Effector memory CD4-positive, alpha-beta T cell (primary cell): ENCODE data around the gene SLC1A7.

Experiments
- DNase-seq, 3 donors: peaks; one replicate each; pipeline ENCODE4 v3.0.0-alpha.2; 2020
- H3K27ac ChIP-seq: 2 replicates; pipeline ENCODE4 v1.7.0; 2013; ENCODE audit warnings: mild to moderate bottlenecking, low read length, moderate library complexity; ENCODE audit not compliant: insufficient read depth, poor library complexity, severe bottlenecking
- H3K27me3 ChIP-seq: replicated peaks from 2 replicates; pipeline ENCODE4 v1.7.0; 2013; ENCODE audit warnings: mild to moderate bottlenecking, low read length; ENCODE audit not compliant: insufficient read depth, control insufficient read depth, poor library complexity, severe bottlenecking
- H3K36me3 ChIP-seq: 2 replicates; pipeline ENCODE4 v1.7.0; 2013; ENCODE audit warnings: mild to moderate bottlenecking, low read length, moderate library complexity; ENCODE audit not compliant: control insufficient read depth, insufficient read depth
- H3K4me1 ChIP-seq: 2 replicates; pipeline ENCODE4 v1.7.0; 2013; ENCODE audit warnings: low read length, mild to moderate bottlenecking; ENCODE audit not compliant: control insufficient read depth, insufficient read depth, poor library complexity, severe bottlenecking
- H3K4me3 ChIP-seq: 2 replicates; pipeline ENCODE4 v1.7.0; 2013; ENCODE audit warnings: low read length, low read depth, mild to moderate bottlenecking; ENCODE audit not compliant: insufficient read depth, poor library complexity, severe bottlenecking
- H3K9me3 ChIP-seq: 2 replicates; pipeline ENCODE4 v1.7.0; 2013; ENCODE audit warnings: mild to moderate bottlenecking, low read length, moderate library complexity; ENCODE audit not compliant: control insufficient read depth

Gene SLC1A7

DNA sequence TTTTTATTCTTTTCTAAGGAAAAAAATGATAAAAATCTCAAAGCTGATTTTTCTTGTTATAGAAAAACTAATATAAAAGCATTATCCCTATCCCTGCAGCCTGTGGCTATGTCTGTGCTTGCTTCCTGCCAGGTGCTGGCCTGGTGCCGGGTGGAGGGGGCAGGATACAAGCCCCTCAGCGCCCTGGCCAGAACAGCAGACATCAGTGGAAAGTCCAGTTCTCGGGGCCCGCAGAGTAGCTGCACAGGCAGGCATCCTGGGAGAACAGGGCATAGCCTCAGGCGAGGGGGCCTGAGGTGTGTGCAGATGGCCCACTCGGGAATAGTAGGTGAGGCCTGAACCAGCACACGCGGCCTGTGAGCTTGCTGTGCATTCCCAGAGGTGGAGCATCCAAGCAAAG, 57.0 kb downstream of the SLC1A7 start:
- H3K9me3 ChIP-seq: no peaks in the 10 kb centered on the region
- no peak for DNase-seq
- no peaks in the 10 kb centered on the region for H3K36me3 ChIP-seq
- no peak overlapping the region for H3K27ac ChIP-seq
- H3K4me3 ChIP-seq: no peak overlapping the region
- H3K27me3 ChIP-seq: no peaks in the 10 kb centered on the region
- H3K4me1 ChIP-seq: no peaks in the 10 kb centered on the region

DNA sequence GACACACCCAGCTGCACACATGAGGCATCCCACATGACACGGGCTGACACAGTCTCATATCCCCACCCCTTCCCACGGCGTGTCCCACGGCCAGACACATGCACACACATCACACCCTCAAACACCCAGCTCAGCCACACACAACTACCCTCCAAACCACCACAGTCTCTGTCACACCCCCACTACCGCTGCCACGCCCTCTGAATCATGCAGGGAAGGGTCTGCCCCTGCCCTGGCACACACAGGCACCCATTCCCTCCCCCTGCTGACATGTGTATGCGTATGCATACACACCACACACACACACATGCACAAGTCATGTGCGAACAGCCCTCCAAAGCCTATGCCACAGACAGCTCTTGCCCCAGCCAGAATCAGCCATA, 57.9 kb downstream of the SLC1A7 start:
- Histone ChIP-seq H3K9me3 (no peaks in the 10 kb centered on the region), H3K4me3 (no peak overlapping the region), H3K4me1 (no peaks in the 10 kb centered on the region), H3K27me3 (no peaks in the 10 kb centered on the region), H3K27ac (no peak overlapping the region), H3K36me3 (no peaks in the 10 kb centered on the region)
- no peak for DNase-seq

DNA sequence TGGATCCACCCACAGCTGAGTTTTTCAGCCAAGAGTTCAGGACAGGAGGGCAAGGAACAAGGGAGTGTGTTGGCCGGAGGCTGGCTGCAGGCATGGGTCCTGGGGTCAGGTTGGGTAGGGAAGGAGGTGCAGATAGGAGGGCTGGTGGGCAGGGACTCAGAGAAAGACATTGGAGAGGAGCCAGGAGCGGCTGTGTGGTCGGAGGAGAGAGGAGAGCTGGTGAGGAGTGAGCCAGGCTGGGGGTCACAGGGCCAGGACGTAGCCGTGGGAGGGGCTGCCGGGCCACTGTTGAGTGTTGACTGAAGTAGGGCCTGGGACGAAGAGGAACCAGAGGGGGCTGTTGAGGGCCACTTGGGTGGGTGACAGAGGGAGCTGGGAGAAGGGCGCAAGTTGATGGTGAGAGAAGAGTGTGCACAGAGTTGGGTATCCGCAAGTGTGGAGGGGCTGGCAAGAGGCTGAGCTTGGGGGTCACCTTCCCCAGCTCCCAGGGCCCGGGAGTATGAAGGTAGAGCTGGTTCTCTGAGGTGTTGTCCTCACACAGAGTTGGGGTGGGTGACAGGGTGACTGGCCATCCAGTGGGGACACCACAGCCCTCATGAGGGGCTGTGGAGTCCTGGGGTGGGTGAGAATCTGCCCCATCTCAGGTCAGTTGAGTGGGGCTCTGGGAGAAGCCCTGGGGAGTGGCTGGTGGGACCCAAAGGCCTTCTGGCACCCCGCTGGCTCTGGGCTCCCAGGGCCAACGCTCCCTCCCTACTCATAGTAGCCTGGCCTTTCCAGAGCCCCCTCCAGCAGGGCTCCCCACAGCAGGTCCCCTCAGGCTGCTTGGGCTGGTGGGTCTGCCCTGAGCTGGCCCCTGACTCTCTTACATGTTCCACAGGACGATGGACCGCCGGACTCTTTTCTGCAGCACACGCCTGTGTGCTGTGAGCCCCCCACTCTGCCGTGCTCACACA, 58.5 kb downstream of the SLC1A7 start:
- no peaks in the 10 kb centered on the region for H3K27me3 ChIP-seq
- H3K4me3 ChIP-seq: no peak overlapping the region
- DNase-seq: no peak
- H3K36me3 ChIP-seq: no peaks in the 10 kb centered on the region
- no peaks in the 10 kb centered on the region for H3K4me1 ChIP-seq
- no peak overlapping the region for H3K27ac ChIP-seq
- H3K9me3 ChIP-seq: no peaks in the 10 kb centered on the region

DNA sequence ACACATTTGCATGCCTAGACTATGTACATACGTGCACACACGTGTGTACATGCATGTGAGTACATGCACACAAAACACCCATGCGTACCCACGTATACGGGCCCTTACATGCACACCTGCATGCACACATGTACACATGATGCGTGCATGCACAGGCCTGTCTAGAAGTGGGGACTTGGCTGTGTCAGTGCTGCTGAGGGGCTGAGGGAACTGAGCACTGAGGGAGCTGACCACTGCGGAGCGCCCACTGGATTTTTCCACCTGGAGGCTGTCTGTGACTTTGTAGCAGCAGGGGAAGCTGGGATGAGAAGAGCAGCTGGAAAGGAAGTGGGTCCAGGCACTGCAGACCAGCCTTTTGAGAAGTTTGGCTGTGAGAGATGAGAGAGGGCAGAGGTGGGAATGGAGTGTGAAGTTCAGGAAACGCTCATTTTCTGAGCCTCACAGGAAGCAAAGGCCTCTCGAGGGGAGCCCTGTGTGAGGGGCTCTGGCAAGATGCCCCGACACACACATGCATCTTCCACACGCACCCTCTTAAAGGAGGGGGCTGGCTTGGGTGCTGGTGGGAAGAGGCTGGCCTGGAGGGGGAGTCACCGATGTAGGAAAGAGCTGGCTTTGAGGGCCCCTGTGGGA, 59.5 kb downstream of the SLC1A7 start:
- H3K36me3 ChIP-seq: no peaks in the 10 kb centered on the region
- H3K4me1 ChIP-seq: no peaks in the 10 kb centered on the region
- H3K27ac ChIP-seq: no peak overlapping the region
- no peaks in the 10 kb centered on the region for H3K9me3 ChIP-seq
- DNase-seq: no peak
- no peaks in the 10 kb centered on the region for H3K27me3 ChIP-seq
- no peak overlapping the region for H3K4me3 ChIP-seq

DNA sequence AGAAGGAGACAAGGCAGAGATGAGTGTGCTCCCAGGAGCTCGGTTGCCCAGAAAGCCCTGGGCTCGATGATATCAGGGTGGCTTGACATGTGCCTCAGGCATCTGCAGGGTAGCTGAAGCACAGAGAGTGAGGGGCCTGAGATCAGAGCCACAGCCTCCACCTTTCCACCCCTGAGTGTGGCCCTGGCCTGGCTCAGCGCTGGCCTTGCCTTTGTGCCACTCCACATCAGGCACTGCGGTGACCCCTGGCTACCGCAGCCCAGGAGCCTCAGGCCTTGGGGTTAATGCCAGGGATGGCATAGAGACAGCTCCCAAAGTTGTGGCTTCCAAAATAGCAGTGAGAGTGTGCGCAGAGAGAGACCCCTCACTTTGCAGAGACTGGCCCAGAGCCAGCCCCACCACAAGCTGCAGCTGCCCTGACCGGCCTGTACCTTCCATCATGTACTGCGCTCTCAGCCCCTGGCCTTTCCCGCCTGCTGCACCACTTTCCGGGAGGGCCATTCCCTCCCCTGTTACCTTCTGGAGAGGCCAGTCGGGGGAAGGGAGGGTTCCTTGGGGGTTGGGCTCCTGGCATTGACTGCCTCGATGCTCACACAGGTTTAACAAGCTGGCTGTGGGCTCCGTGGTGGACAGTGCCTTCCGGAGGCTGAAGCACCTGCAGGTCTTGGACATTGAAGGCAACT, 60.9 kb downstream of the SLC1A7 start:
- H3K27ac ChIP-seq: no peak overlapping the region
- DNase-seq: no peak
- H3K4me1 ChIP-seq: no peaks in the 10 kb centered on the region
- H3K4me3 ChIP-seq: no peak overlapping the region
- no peaks in the 10 kb centered on the region for H3K36me3 ChIP-seq
- H3K27me3 ChIP-seq: no peaks in the 10 kb centered on the region
- no peaks in the 10 kb centered on the region for H3K9me3 ChIP-seq

DNA sequence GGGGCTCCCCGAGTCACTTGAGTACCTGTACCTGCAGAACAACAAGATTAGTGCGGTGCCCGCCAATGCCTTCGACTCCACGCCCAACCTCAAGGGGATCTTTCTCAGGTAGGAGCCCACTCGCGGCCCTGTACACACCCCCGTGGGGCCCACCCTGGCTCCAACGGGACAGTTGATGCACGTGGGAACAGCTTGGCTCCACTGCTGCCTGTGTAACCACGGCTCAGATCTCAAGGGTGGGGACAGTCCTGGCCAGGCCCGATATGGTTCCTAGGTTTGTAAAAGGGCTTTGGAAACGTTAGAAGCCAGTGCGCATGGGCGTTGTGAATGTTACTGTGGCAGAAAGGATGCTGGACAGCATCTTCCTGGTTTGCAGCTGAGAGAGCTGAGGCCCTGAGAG, 61.7 kb downstream of the SLC1A7 start:
- Histone ChIP-seq H3K36me3 (no peaks in the 10 kb centered on the region), H3K4me1 (no peaks in the 10 kb centered on the region), H3K27ac (no peak overlapping the region), H3K27me3 (no peaks in the 10 kb centered on the region), H3K4me3 (no peak overlapping the region), H3K9me3 (no peaks in the 10 kb centered on the region)
- no peak for DNase-seq

DNA sequence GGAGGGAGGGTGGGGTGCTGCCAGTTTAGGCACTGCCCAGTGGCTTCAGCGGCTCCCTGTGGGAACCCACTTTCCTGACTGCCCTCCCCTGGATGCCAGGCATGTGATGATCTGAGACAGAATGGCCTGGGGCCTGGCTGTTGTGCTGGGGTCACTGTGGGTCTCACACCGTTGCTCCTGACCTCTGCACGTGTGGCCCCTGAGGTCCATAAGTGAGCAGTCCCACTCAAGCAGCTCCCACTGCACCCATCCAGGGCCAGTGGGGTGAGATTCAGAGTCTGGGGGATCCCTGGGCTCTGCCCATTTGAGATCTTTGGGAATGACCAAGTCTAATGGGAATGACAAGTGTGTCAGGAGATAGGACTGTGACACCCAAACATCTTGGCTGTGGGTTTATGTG, 62.4 kb downstream of the SLC1A7 start:
- no peaks in the 10 kb centered on the region for H3K4me1 ChIP-seq
- H3K36me3 ChIP-seq: no peaks in the 10 kb centered on the region
- H3K27ac ChIP-seq: no peak overlapping the region
- H3K27me3 ChIP-seq: no peaks in the 10 kb centered on the region
- H3K4me3 ChIP-seq: no peak overlapping the region
- no peaks in the 10 kb centered on the region for H3K9me3 ChIP-seq
- no peak for DNase-seq

DNA sequence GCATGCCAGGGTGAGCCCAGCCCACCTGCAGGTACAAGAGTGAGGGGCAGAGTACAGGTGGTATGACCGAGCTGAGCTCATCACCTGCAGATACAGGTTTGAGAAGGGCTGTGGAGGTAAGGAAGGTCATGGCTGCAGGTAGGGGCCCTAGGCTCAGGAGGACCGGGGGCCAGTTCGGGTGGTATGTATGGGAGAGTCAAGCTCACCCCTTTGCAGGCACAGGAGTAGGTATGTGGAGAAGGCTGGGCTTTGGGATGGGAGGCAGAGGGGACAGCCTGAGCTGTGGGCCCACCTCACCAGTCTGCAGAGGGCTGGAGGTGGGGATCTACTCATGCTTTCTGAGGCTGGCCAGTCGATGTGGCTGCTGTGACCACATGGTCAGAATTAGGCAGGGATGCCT, 63.2 kb downstream of the SLC1A7 start:
- H3K4me1 ChIP-seq: no peaks in the 10 kb centered on the region
- H3K4me3 ChIP-seq: no peak overlapping the region
- no peaks in the 10 kb centered on the region for H3K36me3 ChIP-seq
- no peaks in the 10 kb centered on the region for H3K27me3 ChIP-seq
- no peak for DNase-seq
- no peaks in the 10 kb centered on the region for H3K9me3 ChIP-seq
- H3K27ac ChIP-seq: no peak overlapping the region

DNA sequence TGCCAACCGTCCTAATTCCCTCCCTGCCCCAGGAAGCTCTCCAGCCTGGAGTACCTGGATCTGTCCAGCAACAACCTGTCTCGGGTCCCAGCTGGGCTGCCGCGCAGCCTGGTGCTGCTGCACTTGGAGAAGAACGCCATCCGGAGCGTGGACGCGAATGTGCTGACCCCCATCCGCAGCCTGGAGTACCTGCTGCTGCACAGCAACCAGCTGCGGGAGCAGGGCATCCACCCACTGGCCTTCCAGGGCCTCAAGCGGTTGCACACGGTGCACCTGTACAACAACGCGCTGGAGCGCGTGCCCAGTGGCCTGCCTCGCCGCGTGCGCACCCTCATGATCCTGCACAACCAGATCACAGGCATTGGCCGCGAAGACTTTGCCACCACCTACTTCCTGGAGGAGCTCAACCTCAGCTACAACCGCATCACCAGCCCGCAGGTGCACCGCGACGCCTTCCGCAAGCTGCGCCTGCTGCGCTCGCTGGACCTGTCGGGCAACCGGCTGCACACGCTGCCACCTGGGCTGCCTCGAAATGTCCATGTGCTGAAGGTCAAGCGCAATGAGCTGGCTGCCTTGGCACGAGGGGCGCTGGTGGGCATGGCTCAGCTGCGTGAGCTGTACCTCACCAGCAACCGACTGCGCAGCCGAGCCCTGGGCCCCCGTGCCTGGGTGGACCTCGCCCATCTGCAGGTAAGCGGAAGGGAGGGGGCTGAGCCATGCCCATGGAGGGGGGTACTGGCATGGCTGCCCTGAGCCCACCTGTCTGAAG, 63.9 kb downstream of the SLC1A7 start:
- H3K27me3 ChIP-seq: no peaks in the 10 kb centered on the region
- H3K27ac ChIP-seq: no peak overlapping the region
- no peaks in the 10 kb centered on the region for H3K9me3 ChIP-seq
- no peaks in the 10 kb centered on the region for H3K4me1 ChIP-seq
- no peak overlapping the region for H3K4me3 ChIP-seq
- H3K36me3 ChIP-seq: no peaks in the 10 kb centered on the region
- no peak for DNase-seq
